Astrocyte of the cerebellum (primary cell): ENCODE results near the gene ADM.

ENCODE experiments used
- DNase-seq: peaks from one replicate; pipeline ENCODE4 v3.0.0-alpha.2; 2011; ENCODE audit warnings: low read depth
- H3K4me3 ChIP-seq: 2 replicates; pipeline ENCODE4 v1.5.1; 2011; ENCODE audit warnings: mild to moderate bottlenecking, low read depth, low read length, moderate library complexity
- CTCF ChIP-seq: IDR thresholded peaks from 2 replicates; pipeline ENCODE4 v1.5.1; 2012; ENCODE audit warnings: low read length, low read depth, moderate library complexity, mild to moderate bottlenecking; ENCODE audit errors: missing control alignments
- in situ Hi-C: cut with HindIII; loops from 2 replicates; pipeline ENCODE4 v1.10.0; 2017; ENCODE audit warnings: low sequenced_read_pairs

Gene ADM

GRCh38 chr11:10275714-10276113 is 29.2 kb upstream of the ADM start:
- no peak for DNase-seq
- no peak overlapping the region for H3K4me3 ChIP-seq
- TF ChIP-seq CTCF, result no peak
- in situ Hi-C loops, result no loop called here

- H3K4me3 ChIP-seq, result no peak overlapping the region
- DNase-seq, result no peak
- in situ Hi-C loops, result no loop called here
- TF ChIP-seq CTCF, result no peak
These were observed 22.8 kb upstream of the ADM start for GRCh38 chr11:10282117-10282516.

- DNase-seq, result no peak
- in situ Hi-C loops, result no loop called here
- no peak for TF ChIP-seq CTCF
- no peak overlapping the region for H3K4me3 ChIP-seq
These were observed 20.9 kb upstream of the ADM start for GRCh38 chr11:10283991-10284390.

- no peak for TF ChIP-seq CTCF
- no peak overlapping the region for H3K4me3 ChIP-seq
- DNase-seq, result no peak
- in situ Hi-C loops, result no loop called here
These were observed 19.6 kb upstream of the ADM start for GRCh38 chr11:10285148-10285802.

GRCh38 chr11:10287140-10287539 is 17.7 kb upstream of the ADM start:
- no peak overlapping the region for H3K4me3 ChIP-seq
- no peak for DNase-seq
- in situ Hi-C loops, result no loop called here
- no peak for TF ChIP-seq CTCF

- in situ Hi-C loops, result no loop called here
- no peak for TF ChIP-seq CTCF
- no peak overlapping the region for H3K4me3 ChIP-seq
- no peak for DNase-seq
These were observed 16.8 kb upstream of the ADM start for GRCh38 chr11:10287766-10288715.
